Mesendoderm (in vitro differentiated cells): ENCODE results near the gene SMYD3.

Source experiments
- DNase-seq: peaks from one replicate; pipeline ENCODE4 v3.0.0; 2013
- H2AK5ac ChIP-seq: 2 replicates; pipeline ENCODE4 v1.6.1; 2013; ENCODE audit warnings: low read length, inconsistent platforms
- H2BK120ac ChIP-seq: 2 replicates; pipeline ENCODE4 v1.6.1; 2013; ENCODE audit warnings: low read depth, mild to moderate bottlenecking, low read length, moderate library complexity, mixed read lengths
- H2BK15ac ChIP-seq: replicated peaks from 2 replicates; pipeline ENCODE4 v1.6.1; 2013; ENCODE audit warnings: low read depth, mild to moderate bottlenecking, moderate library complexity
- H2BK5ac ChIP-seq: 2 replicates; pipeline ENCODE4 v1.6.1; 2013; ENCODE audit warnings: low read length, inconsistent platforms
- H3K18ac ChIP-seq: 2 replicates; pipeline ENCODE4 v1.6.1; 2013; ENCODE audit warnings: mild to moderate bottlenecking, low read length, mixed read lengths
- H3K23ac ChIP-seq: one replicate; pipeline ENCODE4 v1.6.1; 2013; ENCODE audit warnings: low read length
- H3K27ac ChIP-seq: 2 replicates; pipeline ENCODE4 v1.5.1; 2013; ENCODE audit warnings: low read depth, mild to moderate bottlenecking, inconsistent platforms, low read length, moderate library complexity
- H3K27me3 ChIP-seq: 2 replicates; pipeline ENCODE4 v1.6.1; 2013; ENCODE audit warnings: low read length, control low read depth, mild to moderate bottlenecking, inconsistent platforms; ENCODE audit not compliant: insufficient read depth, poor library complexity
- H3K36me3 ChIP-seq: 2 replicates; pipeline ENCODE4 v1.6.1; 2013; ENCODE audit warnings: low read length, inconsistent platforms; ENCODE audit not compliant: control insufficient read depth, insufficient read depth
- H3K4ac ChIP-seq: one replicate; pipeline ENCODE4 v1.6.1; 2013; ENCODE audit warnings: low read depth, mild to moderate bottlenecking, low read length, moderate library complexity
- H3K4me1 ChIP-seq: 2 replicates; pipeline ENCODE4 v1.6.1; 2013; ENCODE audit warnings: low read depth, low read length, inconsistent platforms; ENCODE audit not compliant: control insufficient read depth
- H3K4me2 ChIP-seq: 2 replicates; pipeline ENCODE4 v1.6.1; 2013; ENCODE audit warnings: low read length
- H3K4me3 ChIP-seq: 2 replicates; pipeline ENCODE4 v1.5.1; 2013; ENCODE audit warnings: mild to moderate bottlenecking, low read length
- H3K56ac ChIP-seq: one replicate; pipeline ENCODE4 v1.6.1; 2013; ENCODE audit warnings: low read length
- H3K79me1 ChIP-seq: 2 replicates; pipeline ENCODE4 v1.6.1; 2013; ENCODE audit warnings: low read length, inconsistent platforms
- H3K79me2 ChIP-seq: 2 replicates; pipeline ENCODE4 v1.6.1; 2013; ENCODE audit warnings: mild to moderate bottlenecking, low read length; ENCODE audit not compliant: control insufficient read depth, insufficient read depth
- H3K9ac ChIP-seq: 2 replicates; pipeline ENCODE4 v1.6.1; 2013; ENCODE audit warnings: low read length, inconsistent platforms
- H4K5ac ChIP-seq: one replicate; pipeline ENCODE4 v1.6.1; 2013; ENCODE audit warnings: low read length
- H4K8ac ChIP-seq: one replicate; pipeline ENCODE4 v1.6.1; 2013; ENCODE audit warnings: low read depth, mild to moderate bottlenecking, control low read depth, low read length, moderate library complexity
- WGBS: extraction: QIAGEN DNeasy Blood & Tissue Kit; methylation state at CpG from one replicate; pipeline ENCODE4 v1.1.7; 2013; ENCODE audit warnings: low lambda C conversion rate, missing lambda C conversion rate; ENCODE audit not compliant: insufficient coverage; ENCODE audit errors: extremely low coverage; 5-methylcytosine and 5-hydroxymethylcytosine counted together

SMYD3 gene

GRCh38 chr1:246377625-246378153 is 129.4 kb downstream of the SMYD3 start:
- no peak overlapping the region for H3K27ac ChIP-seq
- no peaks in the 10 kb centered on the region for H3K79me2 ChIP-seq
- no peak overlapping the region for H2AK5ac ChIP-seq
- no peak overlapping the region for H3K4me2 ChIP-seq
- WGBS: no CpG with 5 or more reads among the region's 5 CpGs
- H3K56ac ChIP-seq: no peak overlapping the region
- no peaks in the 10 kb centered on the region for H3K36me3 ChIP-seq
- no peak overlapping the region for H2BK15ac ChIP-seq
- no peak overlapping the region for H3K23ac ChIP-seq
- H4K5ac ChIP-seq: no peak overlapping the region
- no peak overlapping the region for H3K4me3 ChIP-seq
- no peaks in the 10 kb centered on the region for H3K79me1 ChIP-seq
- H2BK120ac ChIP-seq: no peak overlapping the region
- H3K18ac ChIP-seq: no peak overlapping the region
- H3K9ac ChIP-seq: no peak overlapping the region
- H3K4ac ChIP-seq: no peak overlapping the region
- no peak overlapping the region for H2BK5ac ChIP-seq
- peak; percentile 30 for DNase-seq
- no peak overlapping the region for H4K8ac ChIP-seq
- no peaks in the 10 kb centered on the region for H3K4me1 ChIP-seq
- no peaks in the 10 kb centered on the region for H3K27me3 ChIP-seq

GRCh38 chr1:246373828-246374569 is 133.1 kb downstream of the SMYD3 start:
- no peak overlapping the region for H2AK5ac ChIP-seq
- no peak overlapping the region for H4K5ac ChIP-seq
- H3K4me1 ChIP-seq: no peaks in the 10 kb centered on the region
- H2BK120ac ChIP-seq: no peak overlapping the region
- no peak for DNase-seq
- H3K79me1 ChIP-seq: no peaks in the 10 kb centered on the region
- H3K4ac ChIP-seq: no peak overlapping the region
- no peaks in the 10 kb centered on the region for H3K27me3 ChIP-seq
- H3K27ac ChIP-seq: no peak overlapping the region
- H4K8ac ChIP-seq: no peak overlapping the region
- no peaks in the 10 kb centered on the region for H3K79me2 ChIP-seq
- no peak overlapping the region for H2BK15ac ChIP-seq
- no CpG with 5 or more reads among the region's 6 CpGs for WGBS
- H2BK5ac ChIP-seq: no peak overlapping the region
- H3K18ac ChIP-seq: no peak overlapping the region
- no peak overlapping the region for H3K4me2 ChIP-seq
- H3K23ac ChIP-seq: no peak overlapping the region
- no peak overlapping the region for H3K9ac ChIP-seq
- H3K4me3 ChIP-seq: no peak overlapping the region
- no peak overlapping the region for H3K56ac ChIP-seq
- no peaks in the 10 kb centered on the region for H3K36me3 ChIP-seq

GRCh38 chr1:246372559-246372958 is 134.5 kb downstream of the SMYD3 start:
- H3K4me3 ChIP-seq: no peak overlapping the region

GRCh38 chr1:246367041-246367440 is 140.0 kb downstream of the SMYD3 start:
- Histone ChIP-seq H3K18ac (no peak overlapping the region), H4K8ac (no peak overlapping the region), H3K4ac (no peak overlapping the region), H3K4me2 (no peak overlapping the region), H2BK15ac (no peak overlapping the region), H3K36me3 (no peaks in the 10 kb centered on the region), H3K27ac (no peak overlapping the region), H2BK5ac (no peak overlapping the region), H2BK120ac (no peak overlapping the region), H3K4me3 (no peak overlapping the region), H3K79me1 (no peaks in the 10 kb centered on the region), H3K4me1 (no peaks in the 10 kb centered on the region), H3K56ac (no peak overlapping the region), H4K5ac (no peak overlapping the region), H2AK5ac (no peak overlapping the region), H3K9ac (no peak overlapping the region), H3K23ac (no peak overlapping the region), H3K79me2 (no peaks in the 10 kb centered on the region), H3K27me3 (no peaks in the 10 kb centered on the region)
- WGBS: no CpG with 5 or more reads among the region's 2 CpGs
- DNase-seq: no peak

More at GRCh38 chr1:246372559-246372958, 134.5 kb downstream of the SMYD3 start:
- WGBS: no CpG with 5 or more reads among the region's 6 CpGs
- Histone ChIP-seq H3K4ac (no peak overlapping the region), H4K8ac (no peak overlapping the region), H3K18ac (no peak overlapping the region), H3K79me2 (no peaks in the 10 kb centered on the region), H4K5ac (no peak overlapping the region), H3K79me1 (no peaks in the 10 kb centered on the region), H2BK5ac (no peak overlapping the region), H3K4me2 (no peak overlapping the region), H3K23ac (peak overlapping the region; percentile 24), H3K27me3 (no peaks in the 10 kb centered on the region), H2AK5ac (no peak overlapping the region), H2BK120ac (no peak overlapping the region), H3K56ac (no peak overlapping the region), H3K4me1 (no peaks in the 10 kb centered on the region), H2BK15ac (no peak overlapping the region), H3K27ac (no peak overlapping the region), H3K36me3 (no peaks in the 10 kb centered on the region), H3K9ac (no peak overlapping the region)
- DNase-seq: no peak

GRCh38 chr1:246365708-246366107 is 141.4 kb downstream of the SMYD3 start:
- no peaks in the 10 kb centered on the region for H3K36me3 ChIP-seq
- H2BK120ac ChIP-seq: peak overlapping the region; percentile 73
- H3K4me1 ChIP-seq: no peaks in the 10 kb centered on the region
- WGBS: no CpG with 5 or more reads among the region's 3 CpGs
- H3K27me3 ChIP-seq: no peaks in the 10 kb centered on the region
- H3K9ac ChIP-seq: no peak overlapping the region
- peak overlapping the region; percentile 94 for H2BK15ac ChIP-seq
- H4K5ac ChIP-seq: no peak overlapping the region
- H3K4me3 ChIP-seq: no peak overlapping the region
- peak; percentile 12 for DNase-seq
- no peak overlapping the region for H3K23ac ChIP-seq
- no peak overlapping the region for H2BK5ac ChIP-seq
- no peak overlapping the region for H3K4me2 ChIP-seq
- H2AK5ac ChIP-seq: no peak overlapping the region
- H3K18ac ChIP-seq: peak overlapping the region; percentile 56
- H3K79me2 ChIP-seq: no peaks in the 10 kb centered on the region
- H3K79me1 ChIP-seq: no peaks in the 10 kb centered on the region
- no peak overlapping the region for H3K4ac ChIP-seq
- H3K27ac ChIP-seq: no peak overlapping the region
- H4K8ac ChIP-seq: no peak overlapping the region
- H3K56ac ChIP-seq: no peak overlapping the region
